H9 (cell line): Measurements from ENCODE around the gene SRXN1. TPM values are rescaled to one million over a fixed set of nuclear protein-coding genes. Genes with fewer than 3 reads are reported as not detected.

Source experiments
- DNase-seq: peaks from one replicate; pipeline ENCODE4 v3.0.0-alpha.2; 2017
- H2AFZ ChIP-seq: one replicate; pipeline ENCODE4 v1.6.1; 2013; ENCODE audit warnings: mild to moderate bottlenecking, low read length, control low read depth, moderate library complexity
- H2AK5ac ChIP-seq: 2 replicates; pipeline ENCODE4 v1.6.1; 2013; ENCODE audit warnings: low read length, control low read depth, mixed read lengths; ENCODE audit not compliant: insufficient read length
- H2BK120ac ChIP-seq: one replicate; pipeline ENCODE4 v1.6.1; 2013; ENCODE audit warnings: low read depth, mild to moderate bottlenecking, low read length, control low read depth, inconsistent platforms; ENCODE audit not compliant: poor library complexity, severe bottlenecking
- H2BK12ac ChIP-seq: 2 replicates; pipeline ENCODE4 v1.6.1; 2013; ENCODE audit warnings: low read length, control low read depth, mixed read lengths, low read depth; ENCODE audit not compliant: insufficient read length
- H2BK15ac ChIP-seq: 2 replicates; pipeline ENCODE4 v1.6.1; 2013; ENCODE audit warnings: low read depth, low read length, control low read depth
- H2BK20ac ChIP-seq: one replicate; pipeline ENCODE4 v1.6.1; 2013; ENCODE audit warnings: low read depth, mild to moderate bottlenecking, low read length, control low read depth, inconsistent platforms; ENCODE audit not compliant: poor library complexity, severe bottlenecking
- H2BK5ac ChIP-seq: 2 replicates; pipeline ENCODE4 v1.6.1; 2013; ENCODE audit warnings: low read length, control low read depth, mixed read lengths; ENCODE audit not compliant: insufficient read length
- H3K14ac ChIP-seq: 2 replicates; pipeline ENCODE4 v1.6.1; 2013; ENCODE audit warnings: low read length, control low read depth; ENCODE audit not compliant: insufficient read depth
- H3K18ac ChIP-seq: 2 replicates; pipeline ENCODE4 v1.6.1; 2013; ENCODE audit warnings: low read depth, mild to moderate bottlenecking, mixed read lengths, low read length, control low read depth; ENCODE audit not compliant: insufficient read length
- H3K23ac ChIP-seq: 2 replicates; pipeline ENCODE4 v1.6.1; 2013; ENCODE audit warnings: low read length, control low read depth, mixed read lengths, low read depth; ENCODE audit not compliant: insufficient read length
- H3K23me2 ChIP-seq: 2 replicates; pipeline ENCODE4 v1.6.1; 2013; ENCODE audit warnings: low read depth, mild to moderate bottlenecking, mixed read lengths, low read length, control low read depth; ENCODE audit not compliant: insufficient read length, poor library complexity, severe bottlenecking
- H3K27ac ChIP-seq: 2 replicates; pipeline ENCODE4 v1.5.1; 2013; ENCODE audit warnings: low read length, control low read depth, mixed read lengths, low read depth; ENCODE audit not compliant: insufficient read length
- H3K27me3 ChIP-seq: 2 replicates; pipeline ENCODE4 v1.6.1; 2013; ENCODE audit warnings: low read length, control low read depth, inconsistent platforms; ENCODE audit not compliant: insufficient read depth
- H3K4ac ChIP-seq: 2 replicates; pipeline ENCODE4 v1.6.1; 2013; ENCODE audit warnings: low read depth, mild to moderate bottlenecking, control low read depth, inconsistent platforms, low read length, moderate library complexity
- H3K4me1 ChIP-seq: 2 replicates; pipeline ENCODE4 v1.6.1; 2013; ENCODE audit warnings: low read length, control low read depth, inconsistent platforms; ENCODE audit not compliant: insufficient read depth
- H3K4me2 ChIP-seq: 2 replicates; pipeline ENCODE4 v1.6.1; 2013; ENCODE audit warnings: low read length, control low read depth, mixed read lengths; ENCODE audit not compliant: insufficient read length, insufficient read depth
- H3K56ac ChIP-seq: 2 replicates; pipeline ENCODE4 v1.6.1; 2013; ENCODE audit warnings: low read depth, mild to moderate bottlenecking, mixed read lengths, low read length, control low read depth; ENCODE audit not compliant: insufficient read length
- H3K79me1 ChIP-seq: 2 replicates; pipeline ENCODE4 v1.6.1; 2013; ENCODE audit warnings: low read depth, mild to moderate bottlenecking, moderate library complexity, low read length, control low read depth, inconsistent platforms; ENCODE audit not compliant: insufficient read depth, poor library complexity, severe bottlenecking
- H3K79me2 ChIP-seq: 2 replicates; pipeline ENCODE4 v1.6.1; 2013; ENCODE audit warnings: low read length, control low read depth, inconsistent platforms; ENCODE audit not compliant: insufficient read depth
- H3K9ac ChIP-seq: 2 replicates; pipeline ENCODE4 v1.6.1; 2013; ENCODE audit warnings: low read length, control low read depth, mixed read lengths; ENCODE audit not compliant: insufficient read length; ENCODE audit errors: extremely low read depth
- H3K9me3 ChIP-seq: one replicate; pipeline ENCODE4 v1.6.1; 2013; ENCODE audit warnings: low read depth, low read length, inconsistent platforms; ENCODE audit not compliant: control insufficient read depth
- H3T11ph ChIP-seq: one replicate; pipeline ENCODE4 v1.6.1; 2013; ENCODE audit warnings: mild to moderate bottlenecking, low read length, control low read depth, inconsistent platforms
- H4K20me1 ChIP-seq: one replicate; pipeline ENCODE4 v1.6.1; 2013; ENCODE audit not compliant: control insufficient read depth, insufficient read length, insufficient read depth
- H4K5ac ChIP-seq: 2 replicates; pipeline ENCODE4 v1.6.1; 2013; ENCODE audit warnings: low read depth, mild to moderate bottlenecking, mixed read lengths, low read length, control low read depth; ENCODE audit not compliant: insufficient read length
- H4K8ac ChIP-seq: replicated peaks from 2 replicates; pipeline ENCODE4 v1.6.1; 2013; ENCODE audit warnings: low read length, control low read depth, mixed read lengths, low read depth; ENCODE audit not compliant: insufficient read length
- H4K91ac ChIP-seq: 2 replicates; pipeline ENCODE4 v1.6.1; 2013; ENCODE audit warnings: low read depth, mild to moderate bottlenecking, moderate library complexity, mixed read lengths, low read length, control low read depth; ENCODE audit not compliant: insufficient read length
- H3K27ac Mint-ChIP-seq, 3 experiments: 2 replicates in 2 of 3; 3 replicates in 1 of 3; pipeline ENCODE4 v1.8.0; 2020 to 2021; ENCODE audit warnings: mixed read lengths in 3 of 3, mild to moderate bottlenecking in 1 of 3, moderate library complexity in 1 of 3
- H3K27me3 Mint-ChIP-seq: 2 replicates; pipeline ENCODE4 v1.8.0; 2021; ENCODE audit warnings: low read depth, mild to moderate bottlenecking, moderate library complexity, mixed read lengths
- H3K36me3 Mint-ChIP-seq, 3 experiments: 2 replicates in 2 of 3; 3 replicates in 1 of 3; pipeline ENCODE4 v1.8.0; 2020 to 2021; ENCODE audit warnings: low read depth in 3 of 3, mixed read lengths in 3 of 3; ENCODE audit not compliant: insufficient read depth in 1 of 3
- H3K4me1 Mint-ChIP-seq, 2 experiments: 2 replicates each; pipeline ENCODE4 v1.8.0; 2020; ENCODE audit warnings: mixed read lengths in 2 of 2
- H3K4me3 Mint-ChIP-seq, 2 experiments: 2 replicates in 1 of 2; 3 replicates in 1 of 2; pipeline ENCODE4 v1.8.0; 2020 to 2021; ENCODE audit warnings: mild to moderate bottlenecking in 2 of 2, mixed read lengths in 2 of 2, moderate library complexity in 1 of 2
- H3K9me3 Mint-ChIP-seq, 2 experiments: 2 replicates in 1 of 2; 3 replicates in 1 of 2; pipeline ENCODE4 v1.8.0; 2020; ENCODE audit warnings: mild to moderate bottlenecking in 2 of 2, mixed read lengths in 2 of 2, moderate library complexity in 1 of 2
- WGBS: extraction: QIAGEN DNeasy Blood & Tissue Kit; methylation state at CpG from one replicate; pipeline ENCODE4 v1.1.7; 2013; ENCODE audit warnings: missing lambda C conversion rate, low lambda C conversion rate, mixed read lengths; ENCODE audit not compliant: insufficient read length; ENCODE audit errors: extremely low coverage; 5-methylcytosine and 5-hydroxymethylcytosine counted together
- total RNA-seq: library from RNA; stranded (reverse); gene quantifications from 2 replicates; pipeline ENCODE4 v1.2.1, GENCODE V29; 2021
- TF ChIP-seq, protein P1 (sequence below): fragments of 200-600 bp; sonication (generic); conservative IDR thresholded peaks from 3 replicates; pipeline ENCODE4 v1.8.0; 2021; ENCODE audit warnings: antibody characterized with exemption, mild to moderate bottlenecking

Gene SRXN1
- total RNA-seq, 1 experiment from 2014 or later, result 25.7 TPM

GRCh38 chr20:631101-631500 lies 21.9 kb downstream of the SRXN1 start:
- H4K20me1 ChIP-seq, result no peaks in the 10 kb centered on the region
- H3K27ac Mint-ChIP-seq, result no peak overlapping the region

More at GRCh38 chr20:631101-631500, 21.9 kb downstream of the SRXN1 start:
- Histone ChIP-seq H2BK12ac (no peak overlapping the region), H3T11ph (no peak overlapping the region), H3K79me2 (no peaks in the 10 kb centered on the region), H3K27ac (no peak overlapping the region), H3K18ac (no peak overlapping the region), H3K23me2 (no peaks in the 10 kb centered on the region), H3K27me3 (no peaks in the 10 kb centered on the region), H4K5ac (no peak overlapping the region), H2AK5ac (no peak overlapping the region), H2BK5ac (no peak overlapping the region), H2AFZ (no peak overlapping the region), H2BK15ac (no peak overlapping the region), H3K79me1 (no peaks in the 10 kb centered on the region), H3K4me2 (no peak overlapping the region), H4K91ac (no peak overlapping the region), H3K4me1 (no peaks in the 10 kb centered on the region), H3K9ac (no peak overlapping the region), H3K9me3 (no peaks in the 10 kb centered on the region), H4K8ac (no peak overlapping the region), H2BK20ac (no peak overlapping the region), H2BK120ac (no peak overlapping the region), H3K56ac (no peak overlapping the region), H3K4ac (no peak overlapping the region), H3K14ac (no peak overlapping the region), H3K23ac (no peak overlapping the region)
- no CpG with 5 or more reads among the region's 1 CpG for WGBS
- TF ChIP-seq, protein P1, sequence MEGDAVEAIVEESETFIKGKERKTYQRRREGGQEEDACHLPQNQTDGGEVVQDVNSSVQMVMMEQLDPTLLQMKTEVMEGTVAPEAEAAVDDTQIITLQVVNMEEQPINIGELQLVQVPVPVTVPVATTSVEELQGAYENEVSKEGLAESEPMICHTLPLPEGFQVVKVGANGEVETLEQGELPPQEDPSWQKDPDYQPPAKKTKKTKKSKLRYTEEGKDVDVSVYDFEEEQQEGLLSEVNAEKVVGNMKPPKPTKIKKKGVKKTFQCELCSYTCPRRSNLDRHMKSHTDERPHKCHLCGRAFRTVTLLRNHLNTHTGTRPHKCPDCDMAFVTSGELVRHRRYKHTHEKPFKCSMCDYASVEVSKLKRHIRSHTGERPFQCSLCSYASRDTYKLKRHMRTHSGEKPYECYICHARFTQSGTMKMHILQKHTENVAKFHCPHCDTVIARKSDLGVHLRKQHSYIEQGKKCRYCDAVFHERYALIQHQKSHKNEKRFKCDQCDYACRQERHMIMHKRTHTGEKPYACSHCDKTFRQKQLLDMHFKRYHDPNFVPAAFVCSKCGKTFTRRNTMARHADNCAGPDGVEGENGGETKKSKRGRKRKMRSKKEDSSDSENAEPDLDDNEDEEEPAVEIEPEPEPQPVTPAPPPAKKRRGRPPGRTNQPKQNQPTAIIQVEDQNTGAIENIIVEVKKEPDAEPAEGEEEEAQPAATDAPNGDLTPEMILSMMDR, result no peak
- Mint-ChIP-seq H3K36me3 (no peaks in the 10 kb centered on the region), H3K27me3 (peaks cover 21% of the 10 kb centered on the region), H3K4me3 (no peak overlapping the region), H3K4me1 (peaks cover 4 to 17% of the 10 kb centered on the region in 2 experiments; a peak in 2 of 4 replicates), H3K9me3 (no peaks in the 10 kb centered on the region)
- no peak for DNase-seq
